Mammary epithelial cell (primary cell): ENCODE results near the gene NTF4.

Experiments
- EZH2 ChIP-seq: IDR thresholded peaks from 2 replicates; pipeline ENCODE4 v1.6.1; 2012; ENCODE audit warnings: low read length, inconsistent platforms, borderline replicate concordance
- TF ChIP-seq, protein P1 (sequence below), 2 donors: IDR thresholded peaks in 1 of 2; conservative IDR thresholded peaks in 1 of 2; 2 replicates each; pipeline ENCODE4 v1.5.1; 2011 to 2012; ENCODE audit warnings: inconsistent platforms in 2 of 2, low read length in 2 of 2, mild to moderate bottlenecking in 2 of 2, control low read depth in 1 of 2, low read depth in 1 of 2; ENCODE audit not compliant: insufficient read depth in 1 of 2; ENCODE audit errors: extremely low read depth in 1 of 2

GRCh38 chr19:49071860-49072547, 7.4 kb upstream of the NTF4 start:
- TF ChIP-seq, protein P1, sequence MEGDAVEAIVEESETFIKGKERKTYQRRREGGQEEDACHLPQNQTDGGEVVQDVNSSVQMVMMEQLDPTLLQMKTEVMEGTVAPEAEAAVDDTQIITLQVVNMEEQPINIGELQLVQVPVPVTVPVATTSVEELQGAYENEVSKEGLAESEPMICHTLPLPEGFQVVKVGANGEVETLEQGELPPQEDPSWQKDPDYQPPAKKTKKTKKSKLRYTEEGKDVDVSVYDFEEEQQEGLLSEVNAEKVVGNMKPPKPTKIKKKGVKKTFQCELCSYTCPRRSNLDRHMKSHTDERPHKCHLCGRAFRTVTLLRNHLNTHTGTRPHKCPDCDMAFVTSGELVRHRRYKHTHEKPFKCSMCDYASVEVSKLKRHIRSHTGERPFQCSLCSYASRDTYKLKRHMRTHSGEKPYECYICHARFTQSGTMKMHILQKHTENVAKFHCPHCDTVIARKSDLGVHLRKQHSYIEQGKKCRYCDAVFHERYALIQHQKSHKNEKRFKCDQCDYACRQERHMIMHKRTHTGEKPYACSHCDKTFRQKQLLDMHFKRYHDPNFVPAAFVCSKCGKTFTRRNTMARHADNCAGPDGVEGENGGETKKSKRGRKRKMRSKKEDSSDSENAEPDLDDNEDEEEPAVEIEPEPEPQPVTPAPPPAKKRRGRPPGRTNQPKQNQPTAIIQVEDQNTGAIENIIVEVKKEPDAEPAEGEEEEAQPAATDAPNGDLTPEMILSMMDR (conservative IDR thresholded peaks at IDR 0.05 in 1 of 2, IDR thresholded peaks at IDR 0.05 in 1 of 2; ENCODE audit: extremely low read depth in 1 of 2, insufficient read depth in 1 of 2, low read depth in 1 of 2, low read length in 2 of 2): no peak
- peak; percentile 56 for TF ChIP-seq EZH2
